Activated gamma-delta T cell (primary cell): ENCODE measurements around the gene DHPS.
"Not testable (repeated sequence)": the region's sequence is repeated elsewhere in the genome, so short reads cannot be mapped to it uniquely, and the experiment has no call there.

ENCODE experiments used
- DNase-seq: peaks from one replicate; lab custom pipeline; 2025; lab: John Stamatoyannopoulos, UW

DHPS gene

GRCh38 chr19:12705654-12706331 is 24.1 kb upstream of the DHPS start:
- no peak for DNase-seq

DNA sequence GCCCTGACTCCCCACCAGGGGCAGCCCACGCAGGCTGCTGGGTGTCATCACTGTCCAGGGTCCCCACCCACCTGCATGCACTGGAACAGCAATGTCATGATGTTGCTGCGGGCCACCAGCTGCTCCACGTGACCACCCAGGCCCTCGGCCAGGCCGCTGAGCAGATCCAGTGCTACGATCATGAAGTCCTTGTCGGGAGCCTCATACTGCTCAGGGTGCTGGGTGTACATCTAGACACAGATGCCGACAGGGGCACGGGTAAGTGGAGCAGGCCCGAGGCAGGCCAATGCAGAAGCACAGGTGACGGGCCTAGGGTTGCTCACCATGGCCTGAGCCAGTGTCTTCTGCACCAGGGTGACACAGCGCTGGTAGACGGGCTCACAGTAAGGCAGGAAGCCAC is 23.5 kb upstream of the DHPS start:
- DNase-seq, result no peak

GRCh38 chr19:12703046-12703445 is 21.4 kb upstream of the DHPS start:
- no peak for DNase-seq

DNA sequence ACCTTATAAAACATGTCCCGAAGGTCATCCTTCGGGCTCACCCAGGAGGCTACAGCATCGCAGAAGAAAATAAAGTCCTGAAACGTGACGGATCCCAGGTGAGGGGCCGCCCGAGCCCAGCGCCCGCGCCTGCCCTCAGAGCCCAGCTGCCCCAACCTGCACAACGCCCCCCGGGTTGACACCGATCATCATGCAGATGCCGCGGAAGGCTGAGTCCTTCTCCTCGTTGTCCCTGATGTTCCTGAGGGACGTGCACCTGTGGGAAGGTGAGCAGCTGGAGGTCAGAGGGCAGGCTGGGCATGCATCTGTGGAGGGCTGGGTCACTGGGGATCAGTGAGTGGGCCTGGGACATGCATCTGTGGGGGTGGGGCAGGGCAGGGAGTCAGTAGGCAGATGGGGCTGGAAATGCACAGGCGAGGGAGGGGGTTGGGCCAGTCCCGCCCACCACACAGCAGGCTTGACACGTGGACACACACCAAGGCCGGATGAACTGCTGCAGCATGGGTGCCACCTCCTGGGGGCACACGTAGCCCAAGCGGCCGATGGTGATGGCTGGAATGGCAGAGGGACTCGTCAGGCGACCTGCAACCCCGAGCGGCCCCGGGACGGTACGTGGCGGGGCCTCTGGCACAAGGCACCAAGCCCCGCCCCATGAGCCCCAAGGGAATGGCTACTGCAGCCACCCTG is 20.1 kb upstream of the DHPS start:
- no peak for DNase-seq

DNA sequence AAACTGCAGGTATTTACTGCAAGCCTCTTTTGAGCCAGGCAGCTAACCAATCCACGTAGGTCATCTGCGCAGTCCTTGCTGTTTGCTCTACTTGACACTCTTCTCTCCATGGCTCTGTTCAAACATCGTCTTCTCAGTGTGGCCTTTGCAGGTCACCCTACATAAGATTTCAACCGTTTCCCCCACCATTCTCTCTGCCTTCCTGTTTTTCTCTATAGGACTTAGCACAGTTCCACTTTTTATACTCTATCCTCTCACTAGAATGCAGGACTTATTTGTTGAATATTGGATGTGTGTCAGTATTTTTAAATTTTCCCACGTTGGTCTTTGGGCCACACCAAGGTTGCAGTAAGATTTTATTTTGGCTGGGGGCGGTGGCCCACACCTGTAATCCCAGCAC is 16.5 kb upstream of the DHPS start:
- DNase-seq, result no peak

- DNase-seq, result not testable (repeated sequence)
Measured at GRCh38 chr19:12697425-12697824, 15.7 kb upstream of the DHPS start.

- peak; percentile 90 for DNase-seq
Measured at GRCh38 chr19:12696366-12697335, 15.0 kb upstream of the DHPS start, which contains the start of gene FBXW9. FBXW9 (minus strand) TSS chr19:12696631; CDS start chr19:12696581, 50 bp downstream.

GRCh38 chr19:12695997-12696365 is 14.3 kb upstream of the DHPS start:
- DNase-seq, result no peak

GRCh38 chr19:12695514-12695913 is 13.8 kb upstream of the DHPS start:
- DNase-seq, result no peak

- no peak for DNase-seq
Measured at GRCh38 chr19:12695096-12695495, 13.4 kb upstream of the DHPS start.

GRCh38 chr19:12694641-12695040 is 13.0 kb upstream of the DHPS start:
- DNase-seq, result no peak

DNA sequence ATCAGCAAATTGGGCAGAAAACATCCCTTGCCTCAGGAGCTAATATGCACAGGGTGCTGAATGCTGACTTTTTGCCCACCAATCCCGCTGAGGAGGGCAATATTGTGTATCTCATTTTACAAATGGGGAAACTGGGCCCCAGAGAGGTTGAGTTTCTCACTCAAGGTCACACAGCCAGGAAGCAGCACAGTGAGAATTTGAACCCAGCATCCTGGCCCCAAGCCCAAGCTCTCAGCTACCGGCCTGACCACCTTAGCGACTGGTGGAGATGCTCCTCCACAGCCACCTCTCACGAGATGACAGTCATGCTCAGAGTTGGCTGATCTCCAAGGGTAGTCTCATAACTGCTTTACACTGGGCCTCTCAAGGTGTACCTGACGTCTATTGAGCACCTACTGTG is 11.3 kb upstream of the DHPS start:
- no peak for DNase-seq

DNA sequence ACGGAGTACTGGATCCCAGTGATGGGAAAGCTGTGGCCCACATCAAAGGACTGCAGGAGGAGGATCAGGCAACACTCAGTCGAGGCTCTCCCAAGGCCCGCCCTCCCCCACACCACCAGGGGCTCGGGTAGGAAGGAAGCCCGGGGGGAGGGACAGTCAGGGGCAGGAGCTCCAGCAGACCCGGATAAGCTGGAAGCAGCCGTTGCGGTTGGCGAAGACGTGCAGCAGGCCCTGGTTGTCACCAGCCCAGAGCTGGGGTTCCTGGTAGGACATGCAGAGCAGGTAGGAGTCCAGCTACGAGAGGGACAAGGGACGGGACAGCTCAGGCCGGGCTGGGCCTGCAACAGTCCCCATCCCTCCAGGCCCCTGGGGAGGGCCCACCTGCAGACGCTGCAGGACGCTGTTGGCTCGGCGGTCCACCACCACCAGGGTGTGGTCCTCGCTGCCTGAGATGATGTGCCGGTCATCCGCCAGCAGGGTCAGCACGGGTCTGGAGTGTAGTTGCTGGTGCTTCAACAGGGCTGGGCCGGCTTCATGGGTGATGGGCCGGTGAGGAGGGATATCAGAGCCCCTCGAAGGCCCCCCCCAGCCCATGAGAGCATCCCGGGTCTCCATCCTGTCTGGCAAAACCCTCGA is 8.0 kb upstream of the DHPS start:
- DNase-seq, result no peak

- no peak for DNase-seq
Measured at GRCh38 chr19:12689012-12689411, 7.3 kb upstream of the DHPS start.

GRCh38 chr19:12687496-12688196 is 6.0 kb upstream of the DHPS start, which contains the start of gene GNG14:
GNG14 (plus strand) TSS chr19:12687998; CDS start chr19:12688049, 51 bp downstream.
- DNase-seq, result no peak

GRCh38 chr19:12685831-12686230 is 4.2 kb upstream of the DHPS start:
- no peak for DNase-seq

DNA sequence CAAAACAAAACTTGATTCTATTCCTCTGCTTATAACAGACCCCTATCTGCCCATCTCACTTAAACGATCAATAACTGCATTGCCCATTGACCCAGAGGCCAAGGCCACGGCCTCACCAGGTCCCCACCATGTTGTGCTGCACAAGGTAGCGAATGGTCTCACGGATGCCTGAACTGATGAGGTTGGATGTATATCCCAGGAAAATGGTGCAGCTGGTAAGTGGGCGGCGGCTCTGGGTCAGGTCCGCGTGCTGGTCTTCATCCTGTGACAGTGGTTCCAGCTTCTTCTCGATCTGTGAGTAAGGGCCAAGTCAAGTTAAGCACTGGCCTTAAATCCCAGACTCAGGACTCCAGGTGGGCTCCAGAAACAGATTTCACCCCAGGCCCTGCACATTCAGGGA is 1.6 kb downstream of the DHPS start:
- no peak for DNase-seq

GRCh38 chr19:12678039-12678438 is 3.6 kb downstream of the DHPS start:
- not testable (repeated sequence) for DNase-seq

GRCh38 chr19:12676928-12677327 is 4.8 kb downstream of the DHPS start:
- no peak for DNase-seq

GRCh38 chr19:12676384-12676792 is 5.3 kb downstream of the DHPS start:
- DNase-seq, result no peak

GRCh38 chr19:12675940-12676339 is 5.7 kb downstream of the DHPS start:
- no peak for DNase-seq
